ENCODE results near the gene SNX25. TPM values are rescaled to one million over a fixed set of nuclear protein-coding genes. Genes with fewer than 3 reads are reported as not detected.

SNX25 gene
- total and polyA plus RNA-seq, 2 of the 13 experiments (the other 11 are each of a cell fraction or from before 2014, with no cell fraction given): 23.4 to 23.5 TPM

DNA sequence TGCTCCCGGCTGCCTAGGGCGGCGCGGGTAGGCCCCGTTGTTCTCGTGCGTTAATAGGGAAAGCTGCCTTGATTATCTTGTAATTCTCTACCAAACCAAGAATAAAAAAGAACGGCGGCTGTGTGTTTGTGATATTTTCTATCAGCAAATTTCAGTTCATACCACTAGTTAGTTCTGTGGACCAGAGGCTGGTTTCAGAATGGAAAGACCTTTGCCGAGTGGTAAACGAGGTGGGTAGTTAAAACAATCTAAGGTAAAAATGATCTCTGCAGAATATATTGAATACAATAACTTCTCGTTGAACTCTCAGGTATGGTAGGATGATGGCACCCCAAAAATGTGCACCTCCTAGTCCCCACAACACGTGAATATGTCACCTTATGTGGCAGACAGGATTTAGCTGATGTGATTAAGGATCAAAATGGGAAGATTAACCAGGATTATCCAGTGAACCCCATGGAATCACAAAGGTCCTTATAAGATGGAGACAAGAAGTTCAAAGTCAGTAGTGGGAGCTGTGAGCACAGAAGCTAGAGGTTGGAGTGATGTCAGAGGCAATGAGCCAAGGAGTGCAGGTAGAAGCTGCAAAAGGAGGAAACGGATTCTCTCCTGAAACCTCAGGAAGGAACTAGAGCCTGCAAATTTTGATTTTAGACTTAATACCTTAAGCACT, 5.0 kb upstream of the SNX25 start:
- no peaks in the 10 kb centered on the region for H4K20me1 ChIP-seq (ENCODE audit: insufficient read depth, low read length)
- H3K4me2 ChIP-seq (ENCODE audit: low read depth, low read length): peak overlapping the region; percentile 98
- ATAC-seq (no peak), FAIRE-seq (no peak), DNase-seq (ENCODE audit: low spot score) (no peak)
- ChIA-PET POLR2A (interaction anchor here (1.5 kb wide), 1 partner anchor 12 kb away, joined by 3 read pairs; no protein-coding TSS in a partner anchor), CTCF (ENCODE audit: low intra/inter-chr PET ratio, low total read pairs) (no interaction called here)
- H3K27me3 ChIP-seq (ENCODE audit: control insufficient read depth in 1 of 2, insufficient read depth in 2 of 2, low read length in 2 of 2): no peaks in the 10 kb centered on the region
- H3K79me2 ChIP-seq (ENCODE audit: insufficient read depth, low read length): peaks cover 37% of the 10 kb centered on the region
- H3K36me3 ChIP-seq (replicated peaks in 1 of 2; ENCODE audit: control insufficient read depth in 1 of 2, insufficient read depth in 2 of 2, low read length in 2 of 2): peaks cover 0 to 5% of the 10 kb centered on the region in 2 experiments; a peak in 1 of 5 replicates
- no peaks in the 10 kb centered on the region for H3K9me3 ChIP-seq (ENCODE audit: low read length)
- H3K9ac ChIP-seq (ENCODE audit: insufficient read depth, low read depth, low read length): peak overlapping the region; percentile 97
- intact Hi-C loops (cut with micrococcal nuclease; ENCODE audit: unreplicated experiment): loop anchor here (5.0 kb wide), 2 partner anchors 62 to 193 kb away; partner anchors contain the start of genes ANKRD37, LRP2BP and SLC25A4
- 6% methylated on average over 14 of the region's 14 CpGs for whole genome bisulfite sequencing (ENCODE audit: low lambda C conversion rate)
- H2AFZ ChIP-seq (ENCODE audit: low read length): no peak overlapping the region
- TSS peak; percentile 71 for BruUV-seq (replicated peaks)
- peaks cover 58% of the 10 kb centered on the region for H3K4me1 ChIP-seq (ENCODE audit: insufficient read depth, low read length)
- in situ Hi-C loops (cut with HindIII; ENCODE audit: extremely low pct_ligation_motif_present, low pct_unique_long_range_greater_than_20kb): no loop called here
- peak overlapping the region; percentile 96 for H3K27ac ChIP-seq (ENCODE audit: extremely low read length, insufficient read depth, low read length)
- peak overlapping the region; percentile 66 to 82 (median 73) for H3K4me3 ChIP-seq (replicated peaks in 1 of 3; ENCODE audit: insufficient read depth in 1 of 3, low read depth in 2 of 3, low read length in 3 of 3)
- TF ChIP-seq ZFP36L1 (CRISPR knock-in tag; IDR thresholded peaks at IDR 0.05) (0 out of 2 replicates have a peak, but pooled peaks have one; percentile 39), FOXM1 (CRISPR knock-in tag; IDR thresholded peaks at IDR 0.05) (0 out of 2 replicates have a peak, but pooled peaks have one; percentile 2), ZNF879 (CRISPR knock-in tag; IDR thresholded peaks at IDR 0.05) (no peak), LCORL (IDR thresholded peaks at IDR 0.05) (no peak), LCORL (CRISPR knock-in tag; IDR thresholded peaks at IDR 0.05) (peak; percentile 51; the same call in 1 of the 2 replicates), ZSCAN12 (CRISPR knock-in tag; IDR thresholded peaks at IDR 0.05) (0 out of 2 replicates have a peak, but pooled peaks have one; percentile 13), ZNF17 (CRISPR knock-in tag; IDR thresholded peaks at IDR 0.05) (0 out of 2 replicates have a peak, but pooled peaks have one; percentile 2), ZFP36L2 (CRISPR knock-in tag; IDR thresholded peaks at IDR 0.05) (no peak), SP4 (CRISPR knock-in tag; IDR thresholded peaks at IDR 0.05) (0 out of 2 replicates have a peak, but pooled peaks have one; percentile 0), HOXD1 (CRISPR knock-in tag; IDR thresholded peaks at IDR 0.05) (0 out of 2 replicates have a peak, but pooled peaks have one; percentile 15), POGZ (CRISPR knock-in tag; IDR thresholded peaks at IDR 0.05) (no peak), TP53 (CRISPR knock-in tag; conservative IDR thresholded peaks at IDR 0.05) (no peak), ZNF235 (CRISPR knock-in tag; IDR thresholded peaks at IDR 0.05; ENCODE audit: borderline replicate concordance) (0 out of 2 replicates have a peak, but pooled peaks have one; percentile 30), SMARCE1 (IDR thresholded peaks at IDR 0.05; ENCODE audit: borderline replicate concordance) (no peak), ATF7 (IDR thresholded peaks at IDR 0.05) (no peak), ATF7 (CRISPR knock-in tag; IDR thresholded peaks at IDR 0.05) (no peak), ZNF274 (CRISPR knock-in tag; IDR thresholded peaks at IDR 0.05) (no peak), ZIK1 (CRISPR knock-in tag; IDR thresholded peaks at IDR 0.05; ENCODE audit: borderline replicate concordance, low read depth) (no peak), GATA4 (IDR thresholded peaks at IDR 0.05; ENCODE audit: borderline replicate concordance, low read depth) (no peak), CENPX (CRISPR knock-in tag; IDR thresholded peaks at IDR 0.05) (no peak), TARDBP (CRISPR knock-in tag; IDR thresholded peaks at IDR 0.05) (no peak)
- TF ChIP-seq, protein P1, sequence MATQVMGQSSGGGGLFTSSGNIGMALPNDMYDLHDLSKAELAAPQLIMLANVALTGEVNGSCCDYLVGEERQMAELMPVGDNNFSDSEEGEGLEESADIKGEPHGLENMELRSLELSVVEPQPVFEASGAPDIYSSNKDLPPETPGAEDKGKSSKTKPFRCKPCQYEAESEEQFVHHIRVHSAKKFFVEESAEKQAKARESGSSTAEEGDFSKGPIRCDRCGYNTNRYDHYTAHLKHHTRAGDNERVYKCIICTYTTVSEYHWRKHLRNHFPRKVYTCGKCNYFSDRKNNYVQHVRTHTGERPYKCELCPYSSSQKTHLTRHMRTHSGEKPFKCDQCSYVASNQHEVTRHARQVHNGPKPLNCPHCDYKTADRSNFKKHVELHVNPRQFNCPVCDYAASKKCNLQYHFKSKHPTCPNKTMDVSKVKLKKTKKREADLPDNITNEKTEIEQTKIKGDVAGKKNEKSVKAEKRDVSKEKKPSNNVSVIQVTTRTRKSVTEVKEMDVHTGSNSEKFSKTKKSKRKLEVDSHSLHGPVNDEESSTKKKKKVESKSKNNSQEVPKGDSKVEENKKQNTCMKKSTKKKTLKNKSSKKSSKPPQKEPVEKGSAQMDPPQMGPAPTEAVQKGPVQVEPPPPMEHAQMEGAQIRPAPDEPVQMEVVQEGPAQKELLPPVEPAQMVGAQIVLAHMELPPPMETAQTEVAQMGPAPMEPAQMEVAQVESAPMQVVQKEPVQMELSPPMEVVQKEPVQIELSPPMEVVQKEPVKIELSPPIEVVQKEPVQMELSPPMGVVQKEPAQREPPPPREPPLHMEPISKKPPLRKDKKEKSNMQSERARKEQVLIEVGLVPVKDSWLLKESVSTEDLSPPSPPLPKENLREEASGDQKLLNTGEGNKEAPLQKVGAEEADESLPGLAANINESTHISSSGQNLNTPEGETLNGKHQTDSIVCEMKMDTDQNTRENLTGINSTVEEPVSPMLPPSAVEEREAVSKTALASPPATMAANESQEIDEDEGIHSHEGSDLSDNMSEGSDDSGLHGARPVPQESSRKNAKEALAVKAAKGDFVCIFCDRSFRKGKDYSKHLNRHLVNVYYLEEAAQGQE (IDR thresholded peaks at IDR 0.05; ENCODE audit: borderline replicate concordance in 1 of 2, low read depth in 1 of 2, low read length in 2 of 2): no peak
- TF ChIP-seq, protein P2, sequence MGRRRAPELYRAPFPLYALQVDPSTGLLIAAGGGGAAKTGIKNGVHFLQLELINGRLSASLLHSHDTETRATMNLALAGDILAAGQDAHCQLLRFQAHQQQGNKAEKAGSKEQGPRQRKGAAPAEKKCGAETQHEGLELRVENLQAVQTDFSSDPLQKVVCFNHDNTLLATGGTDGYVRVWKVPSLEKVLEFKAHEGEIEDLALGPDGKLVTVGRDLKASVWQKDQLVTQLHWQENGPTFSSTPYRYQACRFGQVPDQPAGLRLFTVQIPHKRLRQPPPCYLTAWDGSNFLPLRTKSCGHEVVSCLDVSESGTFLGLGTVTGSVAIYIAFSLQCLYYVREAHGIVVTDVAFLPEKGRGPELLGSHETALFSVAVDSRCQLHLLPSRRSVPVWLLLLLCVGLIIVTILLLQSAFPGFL (CRISPR knock-in tag; IDR thresholded peaks at IDR 0.05): no peak
